HEK293 (cell line): Measurements from ENCODE around the gene ANKRD13A.

Experiments
- CTCF ChIA-PET: fragments of 350-600 bp; formaldehyde crosslinking; extraction: SDS; loops from one replicate; lab custom pipeline; 2021; ENCODE audit warnings: antibody characterized with exemption; lab: Yijun Ruan, JAX
- POLR2A ChIA-PET: fragments of 300-600 bp; formaldehyde crosslinking; extraction: SDS; loops from one replicate; lab custom pipeline; 2020; ENCODE audit warnings: antibody characterized with exemption, inconsistent platforms; lab: Yijun Ruan, JAX
- H3K27ac ChIP-seq: fragments of 200-500 bp; sonication (Bioruptor generic); 2 replicates; pipeline ENCODE4 v1.5.1; 2014; ENCODE audit warnings: low read depth, low read length, control low read depth, inconsistent platforms; ENCODE audit errors: extremely low read depth
- H3K36me3 ChIP-seq, 2 experiments: fragments of 200-500 bp in 1 of 2; sonication (Bioruptor generic) in 1 of 2; 1 replicate in 1 of 2; 2 replicates in 1 of 2; pipeline ENCODE4 v1.5.1; 2014 to 2017; ENCODE audit warnings: inconsistent platforms in 2 of 2, low read length in 2 of 2; ENCODE audit not compliant: control insufficient read depth in 2 of 2, insufficient read depth in 1 of 2
- H3K4me1 ChIP-seq: fragments of 200-500 bp; sonication (Bioruptor generic); 2 replicates; pipeline ENCODE4 v1.5.1; 2014; ENCODE audit warnings: mild to moderate bottlenecking, low read length, inconsistent platforms; ENCODE audit not compliant: control insufficient read depth, insufficient read depth
- H3K4me3 ChIP-seq: 2 replicates; pipeline ENCODE4 v1.5.1; 2011; ENCODE audit warnings: low read depth, mild to moderate bottlenecking, control low read depth, low read length, moderate library complexity
- H3K9me3 ChIP-seq: fragments of 200-500 bp; sonication (Bioruptor generic); 2 replicates; pipeline ENCODE4 v1.5.1; 2014; ENCODE audit warnings: low read depth, low read length, inconsistent platforms; ENCODE audit not compliant: control insufficient read depth, insufficient read depth
- EGR2 ChIP-seq: fragments of 450-650 bp; formaldehyde crosslinking; IDR thresholded peaks from 2 replicates; pipeline ENCODE4 v1.5.1; 2016; ENCODE audit warnings: low read depth, missing biosample characterization, missing genetic modification characterization
- GLIS1 ChIP-seq: fragments of 450-650 bp; formaldehyde crosslinking; IDR thresholded peaks from 2 replicates; pipeline ENCODE4 v1.5.1; 2016; ENCODE audit warnings: missing biosample characterization, missing genetic modification characterization
- GLIS2 ChIP-seq: fragments of 450-650 bp; formaldehyde crosslinking; IDR thresholded peaks from 2 replicates; pipeline ENCODE4 v1.5.1; 2016; ENCODE audit warnings: missing biosample characterization, missing genetic modification characterization
- KLF1 ChIP-seq: fragments of 450-650 bp; formaldehyde crosslinking; IDR thresholded peaks from 2 replicates; pipeline ENCODE4 v1.5.1; 2016; ENCODE audit warnings: missing biosample characterization, missing genetic modification characterization
- KLF16 ChIP-seq: fragments of 450-650 bp; formaldehyde crosslinking; IDR thresholded peaks from 2 replicates; pipeline ENCODE4 v1.5.1; 2017; ENCODE audit warnings: missing biosample characterization, missing genetic modification characterization
- REST ChIP-seq: fragments of 450-650 bp; formaldehyde crosslinking; IDR thresholded peaks from 2 replicates; pipeline ENCODE4 v1.5.1; 2016; ENCODE audit warnings: missing biosample characterization, missing genetic modification characterization
- SALL2 ChIP-seq: fragments of 450-650 bp; formaldehyde crosslinking; IDR thresholded peaks from 2 replicates; pipeline ENCODE4 v1.5.0; 2017; ENCODE audit warnings: missing biosample characterization, mild to moderate bottlenecking, missing genetic modification characterization, borderline replicate concordance
- SP3 ChIP-seq: fragments of 450-650 bp; formaldehyde crosslinking; IDR thresholded peaks from 2 replicates; pipeline ENCODE4 v1.5.1; 2016; ENCODE audit warnings: missing biosample characterization, missing genetic modification characterization
- ZBTB1 ChIP-seq: fragments of 450-650 bp; formaldehyde crosslinking; IDR thresholded peaks from 2 replicates; pipeline ENCODE4 v1.5.1; 2016; ENCODE audit warnings: missing biosample characterization, missing genetic modification characterization
- ZBTB11 ChIP-seq: fragments of 450-650 bp; formaldehyde crosslinking; conservative IDR thresholded peaks from 2 replicates; pipeline ENCODE4 v1.5.1; 2016; ENCODE audit warnings: low read depth, missing biosample characterization, missing genetic modification characterization
- ZBTB20 ChIP-seq: fragments of 450-650 bp; formaldehyde crosslinking; IDR thresholded peaks from 2 replicates; pipeline ENCODE4 v1.5.1; 2016; ENCODE audit warnings: missing biosample characterization, missing genetic modification characterization
- ZNF2 ChIP-seq: fragments of 450-650 bp; formaldehyde crosslinking; IDR thresholded peaks from 2 replicates; pipeline ENCODE4 v1.5.1; 2016; ENCODE audit warnings: missing biosample characterization, missing genetic modification characterization
- ZNF354C ChIP-seq: fragments of 450-650 bp; formaldehyde crosslinking; IDR thresholded peaks from 2 replicates; pipeline ENCODE4 v1.5.1; 2016; ENCODE audit warnings: missing biosample characterization, missing genetic modification characterization, low read depth, borderline replicate concordance
- ZNF394 ChIP-seq: fragments of 450-650 bp; formaldehyde crosslinking; IDR thresholded peaks from 2 replicates; pipeline ENCODE4 v1.5.1; 2016; ENCODE audit warnings: missing biosample characterization, missing genetic modification characterization, mild to moderate bottlenecking, moderate library complexity, borderline replicate concordance
- ZNF510 ChIP-seq: fragments of 450-650 bp; formaldehyde crosslinking; IDR thresholded peaks from 2 replicates; pipeline ENCODE4 v1.5.1; 2018; ENCODE audit warnings: mild to moderate bottlenecking, missing genetic modification characterization, missing biosample characterization; ENCODE audit not compliant: insufficient replicate concordance
- ZNF530 ChIP-seq: fragments of 450-650 bp; formaldehyde crosslinking; IDR thresholded peaks from 2 replicates; pipeline ENCODE4 v1.5.1; 2016; ENCODE audit warnings: low read depth, missing biosample characterization, missing genetic modification characterization
- ZNF558 ChIP-seq: fragments of 450-650 bp; formaldehyde crosslinking; IDR thresholded peaks from 2 replicates; pipeline ENCODE4 v1.5.1; 2016; ENCODE audit warnings: missing biosample characterization, missing genetic modification characterization
- ZNF560 ChIP-seq: fragments of 450-650 bp; formaldehyde crosslinking; IDR thresholded peaks from 2 replicates; pipeline ENCODE4 v1.5.1; 2017; ENCODE audit warnings: missing biosample characterization, missing genetic modification characterization, borderline replicate concordance
- ZNF561 ChIP-seq: fragments of 450-650 bp; IDR thresholded peaks from 2 replicates; pipeline ENCODE4 v1.5.1; 2018; ENCODE audit warnings: missing biosample characterization, missing genetic modification characterization, borderline replicate concordance
- ZNF624 ChIP-seq: fragments of 450-650 bp; formaldehyde crosslinking; IDR thresholded peaks from 2 replicates; pipeline ENCODE4 v1.5.1; 2017; ENCODE audit warnings: missing biosample characterization, missing genetic modification characterization
- ZNF76 ChIP-seq: fragments of 450-650 bp; formaldehyde crosslinking; IDR thresholded peaks from 2 replicates; pipeline ENCODE4; 2016; ENCODE audit warnings: low read depth, missing biosample characterization, missing genetic modification characterization, borderline replicate concordance
- ZNF777 ChIP-seq: fragments of 450-650 bp; formaldehyde crosslinking; IDR thresholded peaks from 2 replicates; pipeline ENCODE4 v1.5.1; 2017; ENCODE audit warnings: missing biosample characterization, missing genetic modification characterization, borderline replicate concordance
- TF ChIP-seq, protein P1 (sequence below): fragments of 450-650 bp; formaldehyde crosslinking; IDR thresholded peaks from 2 replicates; pipeline ENCODE4 v1.5.1; 2016; ENCODE audit warnings: missing biosample characterization, missing genetic modification characterization
- TF ChIP-seq, protein P2 (sequence below): IDR thresholded peaks from 2 replicates; pipeline ENCODE4 v1.6.1; 2011; ENCODE audit warnings: mild to moderate bottlenecking, low read depth, low read length, borderline replicate concordance

The ANKRD13A gene

GRCh38 chr12:109995361-109995685, 3.9 kb upstream of the ANKRD13A start:
- Histone ChIP-seq H3K36me3 (peaks cover 0 to 14% of the 10 kb centered on the region in 2 experiments; a peak in 2 of 3 replicates), H3K4me3 (peak overlapping the region; percentile 98), H3K4me1 (no peaks in the 10 kb centered on the region), H3K27ac (no peak overlapping the region), H3K9me3 (no peaks in the 10 kb centered on the region)
- ChIA-PET POLR2A (no interaction called here), CTCF (interaction anchor here (0.6 kb wide), 1 partner anchor 384 kb away, joined by 3 read pairs; no protein-coding TSS in a partner anchor)
- TF ChIP-seq ZNF394 (0 out of 2 replicates have a peak, but pooled peaks have one; percentile 30), ZNF76 (tag by site-specific recombination) (no peak), ZNF560 (tag by site-specific recombination) (no peak), SP3 (tag by site-specific recombination) (no peak)

DNA sequence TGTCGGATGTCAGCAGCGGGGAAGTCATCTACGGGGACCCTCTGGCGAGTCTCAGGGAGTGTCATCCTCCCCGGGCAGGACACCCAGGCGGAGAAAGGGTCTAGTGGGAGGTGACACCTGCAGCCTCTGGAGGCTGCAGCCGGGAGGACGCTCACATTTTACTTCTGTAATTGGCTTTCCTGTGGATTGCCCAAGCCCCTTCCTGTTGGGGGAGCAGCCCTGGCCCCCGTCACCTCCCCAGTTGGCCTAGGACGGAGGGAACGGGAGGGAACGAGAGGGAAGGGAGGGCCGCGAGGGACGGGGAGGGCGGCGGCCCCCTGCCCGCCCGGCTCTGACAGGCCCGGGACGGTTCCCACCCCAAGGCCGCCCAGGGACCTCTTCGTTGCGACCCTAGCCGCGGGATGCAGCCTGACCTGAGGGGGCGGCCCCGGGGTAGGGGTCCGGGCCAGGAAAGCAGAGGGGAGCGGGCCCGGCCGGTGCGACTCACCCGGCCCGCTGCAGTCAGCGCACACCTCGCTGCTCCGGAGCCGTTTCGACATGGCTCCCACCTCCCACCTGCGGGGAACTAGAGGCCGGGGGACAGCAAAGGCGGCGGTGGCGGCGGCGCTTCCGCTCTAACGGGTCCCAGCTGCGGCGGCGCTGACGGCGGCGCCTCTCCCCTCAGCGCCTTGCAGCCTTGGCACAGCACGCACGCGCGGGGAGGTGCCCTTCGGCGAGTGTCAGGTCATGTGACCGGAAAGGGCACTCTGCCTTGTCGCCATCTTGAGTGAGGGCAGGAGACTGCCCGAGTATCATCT, 3.3 kb upstream of the ANKRD13A start, which contains the start of gene GIT2:
Gene GIT2, minus strand, starts transcription at position 683 of the 797 bp plus-strand sequence. Its CDS starts 144 bp downstream, at position 539.
- H3K4me3 ChIP-seq, result peak within 1 kb of the TSS; percentile 98
- H3K27ac ChIP-seq, result peak within 1 kb of the TSS; percentile 67; the same call in 1 of the 2 replicates
- CTCF ChIA-PET, result no interaction called here
- POLR2A ChIA-PET, result no interaction called here
- no peaks in the 10 kb centered on the region for H3K9me3 ChIP-seq
- no peaks in the 10 kb centered on the region for H3K4me1 ChIP-seq
- H3K36me3 ChIP-seq, result peaks cover 0 to 9% of the 10 kb centered on the region in 2 experiments; a peak in 2 of 3 replicates
- TF ChIP-seq ZNF561 (tag by site-specific recombination) (peak; percentile 85; the same call in 1 of the 2 replicates), ZNF2 (tag by site-specific recombination) (peak; percentile 66; the same call in 1 of the 2 replicates), ZBTB1 (tag by site-specific recombination) (no peak), SALL2 (tag by site-specific recombination) (no peak), REST (peak; percentile 57), ZNF510 (tag by site-specific recombination) (no peak), ZNF777 (tag by site-specific recombination) (peak; percentile 95; the same call in 1 of the 2 replicates), EGR2 (peak; percentile 64), GLIS2 (tag by site-specific recombination) (peak; percentile 87), KLF1 (tag by site-specific recombination) (peak; percentile 33; the same call in 1 of the 2 replicates), GLIS1 (tag by site-specific recombination) (0 out of 2 replicates have a peak, but pooled peaks have one; percentile 11), ZNF530 (tag by site-specific recombination) (no peak), ZBTB20 (tag by site-specific recombination) (peak; percentile 76; the same call in 1 of the 2 replicates), ZNF354C (tag by site-specific recombination) (no peak), ZNF558 (tag by site-specific recombination) (no peak), ZBTB11 (tag by site-specific recombination) (peak; percentile 98), ZNF624 (tag by site-specific recombination) (no peak), KLF16 (tag by site-specific recombination) (peak; percentile 89)
- TF ChIP-seq, protein P1, sequence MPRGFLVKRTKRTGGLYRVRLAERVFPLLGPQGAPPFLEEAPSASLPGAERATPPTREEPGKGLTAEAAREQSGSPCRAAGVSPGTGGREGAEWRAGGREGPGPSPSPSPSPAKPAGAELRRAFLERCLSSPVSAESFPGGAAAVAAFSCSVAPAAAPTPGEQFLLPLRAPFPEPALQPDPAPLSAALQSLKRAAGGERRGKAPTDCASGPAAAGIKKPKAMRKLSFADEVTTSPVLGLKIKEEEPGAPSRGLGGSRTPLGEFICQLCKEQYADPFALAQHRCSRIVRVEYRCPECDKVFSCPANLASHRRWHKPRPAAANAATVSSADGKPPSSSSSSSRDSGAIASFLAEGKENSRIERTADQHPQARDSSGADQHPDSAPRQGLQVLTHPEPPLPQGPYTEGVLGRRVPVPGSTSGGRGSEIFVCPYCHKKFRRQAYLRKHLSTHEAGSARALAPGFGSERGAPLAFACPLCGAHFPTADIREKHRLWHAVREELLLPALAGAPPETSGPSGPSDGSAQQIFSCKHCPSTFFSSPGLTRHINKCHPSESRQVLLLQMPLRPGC (tag by site-specific recombination), result no peak
- TF ChIP-seq, protein P2, sequence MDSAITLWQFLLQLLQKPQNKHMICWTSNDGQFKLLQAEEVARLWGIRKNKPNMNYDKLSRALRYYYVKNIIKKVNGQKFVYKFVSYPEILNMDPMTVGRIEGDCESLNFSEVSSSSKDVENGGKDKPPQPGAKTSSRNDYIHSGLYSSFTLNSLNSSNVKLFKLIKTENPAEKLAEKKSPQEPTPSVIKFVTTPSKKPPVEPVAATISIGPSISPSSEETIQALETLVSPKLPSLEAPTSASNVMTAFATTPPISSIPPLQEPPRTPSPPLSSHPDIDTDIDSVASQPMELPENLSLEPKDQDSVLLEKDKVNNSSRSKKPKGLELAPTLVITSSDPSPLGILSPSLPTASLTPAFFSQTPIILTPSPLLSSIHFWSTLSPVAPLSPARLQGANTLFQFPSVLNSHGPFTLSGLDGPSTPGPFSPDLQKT, result no peak
